GM19043 (cell line): Measurements from ENCODE around the gene MFN1.
A peak's percentile ranks its signal among the peaks of the same experiment; 100 is the strongest.
"Not testable (repeated sequence)": the region's sequence is repeated elsewhere in the genome, so short reads cannot be mapped to it uniquely, and the experiment has no call there.

Experiments
- ATAC-seq: cut with Tn5 transposase; IDR thresholded peaks from one replicate; pipeline ENCODE4 v1.9.1; 2021; ENCODE audit warnings: low read depth; ENCODE audit not compliant: unreplicated experiment

The MFN1 gene

GRCh38 chr3:179347345-179348194, at the start of gene MFN1:
MFN1 (plus strand) TSS chr3:179347709; CDS start chr3:179348852, 1,143 bp downstream.
- peak; percentile 88 for ATAC-seq

- no peak for ATAC-seq
Measured at GRCh38 chr3:179297971-179298725, 49.4 kb upstream of the MFN1 start.

GRCh38 chr3:179299316-179299715, 48.2 kb upstream of the MFN1 start:
- no peak for ATAC-seq

- no peak for ATAC-seq
Measured at GRCh38 chr3:179299999-179300613, 47.4 kb upstream of the MFN1 start.

GRCh38 chr3:179301645-179302044, 45.9 kb upstream of the MFN1 start:
- ATAC-seq = no peak

- ATAC-seq = no peak
Measured at GRCh38 chr3:179302111-179302510, 45.4 kb upstream of the MFN1 start.

GRCh38 chr3:179304605-179305004, 42.9 kb upstream of the MFN1 start:
- no peak for ATAC-seq

GRCh38 chr3:179307362-179307761, 40.1 kb upstream of the MFN1 start:
- not testable (repeated sequence) for ATAC-seq

- ATAC-seq = no peak
Measured at GRCh38 chr3:179308001-179308400, 39.5 kb upstream of the MFN1 start.

GRCh38 chr3:179309225-179310078, 38.1 kb upstream of the MFN1 start:
- ATAC-seq = peak; percentile 95

- ATAC-seq = no peak
Measured at GRCh38 chr3:179318876-179319275, 28.6 kb upstream of the MFN1 start.

GRCh38 chr3:179321668-179322285, 25.7 kb upstream of the MFN1 start:
- ATAC-seq = no peak

- ATAC-seq = peak; percentile 62
Measured at GRCh38 chr3:179322286-179323196, 25.0 kb upstream of the MFN1 start, which contains the start of gene ZNF639. ZNF639 (plus strand) TSS chr3:179323031; CDS start chr3:179328294, 5,263 bp downstream.

GRCh38 chr3:179323197-179324110, 24.1 kb upstream of the MFN1 start:
- peak; percentile 33 for ATAC-seq

GRCh38 chr3:179324270-179324754, 23.2 kb upstream of the MFN1 start:
- no peak for ATAC-seq

- no peak for ATAC-seq
Measured at GRCh38 chr3:179330438-179330837, 17.1 kb upstream of the MFN1 start.

- ATAC-seq = no peak
Measured at GRCh38 chr3:179332240-179332639, 15.3 kb upstream of the MFN1 start.

- ATAC-seq = no peak
Measured at GRCh38 chr3:179333084-179333483, 14.4 kb upstream of the MFN1 start.
